Upper lobe of right lung (tissue), 1 donor: ENCODE data around the gene HEY2. TPM values are rescaled to one million over a fixed set of nuclear protein-coding genes. Genes with fewer than 3 reads are reported as not detected.

Experiments
- ATAC-seq: fragments of 200-7000 bp; cut with Tn5 transposase; one replicate; pipeline ENCODE4 v1.9.1; 2020; ENCODE audit warnings: mild to moderate bottlenecking, moderate library complexity
- DNase-seq: peaks from one replicate; pipeline ENCODE4 v3.0.0-alpha.2; 2020
- H3K27ac ChIP-seq: fragments of 200-600 bp; one replicate; pipeline ENCODE4 v1.8.0; 2022
- H3K27me3 ChIP-seq: fragments of 200-600 bp; one replicate; pipeline ENCODE4 v1.8.0; 2022; ENCODE audit warnings: mild to moderate bottlenecking
- H3K36me3 ChIP-seq: fragments of 200-600 bp; one replicate; pipeline ENCODE4 v1.8.0; 2022
- H3K4me1 ChIP-seq: fragments of 200-600 bp; one replicate; pipeline ENCODE4 v1.8.0; 2022
- H3K4me3 ChIP-seq: fragments of 200-600 bp; one replicate; pipeline ENCODE4 v1.8.0; 2022; ENCODE audit warnings: mild to moderate bottlenecking
- H3K9me3 ChIP-seq: fragments of 200-600 bp; one replicate; pipeline ENCODE4 v1.8.0; 2022
- CTCF ChIP-seq: fragments of 200-600 bp; IDR thresholded peaks from one replicate; pipeline ENCODE4 v1.8.0; 2022; ENCODE audit warnings: antibody characterized with exemption
- intact Hi-C: fragments of 100-400 bp; cut with DNase I; formaldehyde crosslinking; loops from one replicate; pipeline ENCODE4 v1.11.0; 2022
- total RNA-seq: library from RNA; stranded (reverse); fragmentation: NEBNext Ultra II Directional; extraction: Animal tissue kit (Norgen Biotek cat#: 25700); gene quantifications from one replicate; pipeline ENCODE4 v1.2.1, GENCODE V29; 2021
- donor health status: DM: no; HTN: yes; CAD: no; lungs with severe emphysema.

Gene HEY2
- total RNA-seq, 1 donor from 2014 or later = 2.2 TPM

DNA sequence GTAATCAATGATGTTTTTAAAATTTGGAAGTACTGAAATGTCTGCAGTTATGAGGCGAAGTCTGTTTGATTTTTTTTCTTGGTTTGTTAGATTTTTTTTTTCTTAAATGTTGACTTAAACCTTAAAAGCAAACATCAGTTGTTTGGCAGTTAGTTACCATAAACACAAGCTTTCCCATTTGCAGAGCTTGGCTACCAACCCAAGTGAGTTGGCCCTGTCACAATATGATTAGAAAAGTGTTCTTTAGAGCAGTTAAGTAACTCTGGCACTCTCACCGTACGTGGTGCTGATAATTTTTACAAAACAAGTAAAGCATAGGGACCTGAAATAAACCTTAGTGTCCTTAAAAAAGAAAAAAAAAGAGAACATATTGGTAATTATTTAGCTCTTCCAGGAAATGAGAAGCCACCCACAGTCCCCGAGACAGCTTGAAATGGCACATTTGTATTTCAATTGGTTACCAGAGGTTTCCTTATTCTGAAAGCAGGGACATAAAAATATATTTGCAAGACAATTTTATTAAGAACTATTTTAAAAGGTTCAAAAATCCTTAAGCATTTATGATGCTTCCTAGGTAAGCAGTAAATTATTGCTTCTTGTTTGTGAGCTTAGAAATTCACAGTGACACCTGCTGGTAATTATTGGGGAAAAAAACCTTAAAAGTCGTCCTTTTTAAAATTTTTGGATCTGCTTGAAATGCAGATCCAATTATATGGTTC lies 3.9 kb downstream of the HEY2 start:
- no peak overlapping the region for H3K4me3 ChIP-seq
- intact Hi-C loops = no loop called here
- peak; percentile 52 for TF ChIP-seq CTCF

GRCh38 chr6:125753937-125754259 lies 4.5 kb downstream of the HEY2 start:
- no peak overlapping the region for H3K4me3 ChIP-seq
- H3K27ac ChIP-seq = no peak overlapping the region
- peaks cover 13% of the 10 kb centered on the region for H3K4me1 ChIP-seq
- H3K9me3 ChIP-seq = no peaks in the 10 kb centered on the region
- TF ChIP-seq CTCF = no peak
- H3K27me3 ChIP-seq = peaks cover 62% of the 10 kb centered on the region
- ATAC-seq = no peak
- DNase-seq = no peak
- no peaks in the 10 kb centered on the region for H3K36me3 ChIP-seq
- intact Hi-C loops = no loop called here

More for the DNA sequence above, 3.9 kb downstream of the HEY2 start:
- DNase-seq = no peak
- H3K9me3 ChIP-seq = no peaks in the 10 kb centered on the region
- no peak overlapping the region for H3K27ac ChIP-seq
- no peak for ATAC-seq
- H3K36me3 ChIP-seq = no peaks in the 10 kb centered on the region
- peaks cover 67% of the 10 kb centered on the region for H3K27me3 ChIP-seq
- H3K4me1 ChIP-seq = peaks cover 18% of the 10 kb centered on the region

DNA sequence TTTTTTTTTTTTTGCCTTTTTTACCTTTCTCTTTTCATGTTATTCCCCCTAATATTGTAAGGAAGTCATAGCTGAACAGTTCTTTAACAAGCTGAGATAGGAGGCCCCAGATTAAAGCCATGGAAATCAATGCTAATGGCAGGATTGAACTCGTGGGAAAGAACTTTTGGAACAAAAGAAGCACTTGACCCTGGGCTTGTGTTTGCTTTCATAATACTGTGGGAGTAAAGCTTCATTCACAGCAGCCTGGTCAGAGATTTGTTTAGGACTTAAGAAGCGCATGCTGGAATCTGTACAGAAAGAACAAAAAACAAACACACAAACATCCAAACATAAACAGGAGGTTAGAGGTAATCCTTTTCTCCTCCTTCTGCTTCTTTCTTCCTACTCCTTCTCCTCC lies 5.1 kb downstream of the HEY2 start:
- peaks cover 60% of the 10 kb centered on the region for H3K27me3 ChIP-seq

DNA sequence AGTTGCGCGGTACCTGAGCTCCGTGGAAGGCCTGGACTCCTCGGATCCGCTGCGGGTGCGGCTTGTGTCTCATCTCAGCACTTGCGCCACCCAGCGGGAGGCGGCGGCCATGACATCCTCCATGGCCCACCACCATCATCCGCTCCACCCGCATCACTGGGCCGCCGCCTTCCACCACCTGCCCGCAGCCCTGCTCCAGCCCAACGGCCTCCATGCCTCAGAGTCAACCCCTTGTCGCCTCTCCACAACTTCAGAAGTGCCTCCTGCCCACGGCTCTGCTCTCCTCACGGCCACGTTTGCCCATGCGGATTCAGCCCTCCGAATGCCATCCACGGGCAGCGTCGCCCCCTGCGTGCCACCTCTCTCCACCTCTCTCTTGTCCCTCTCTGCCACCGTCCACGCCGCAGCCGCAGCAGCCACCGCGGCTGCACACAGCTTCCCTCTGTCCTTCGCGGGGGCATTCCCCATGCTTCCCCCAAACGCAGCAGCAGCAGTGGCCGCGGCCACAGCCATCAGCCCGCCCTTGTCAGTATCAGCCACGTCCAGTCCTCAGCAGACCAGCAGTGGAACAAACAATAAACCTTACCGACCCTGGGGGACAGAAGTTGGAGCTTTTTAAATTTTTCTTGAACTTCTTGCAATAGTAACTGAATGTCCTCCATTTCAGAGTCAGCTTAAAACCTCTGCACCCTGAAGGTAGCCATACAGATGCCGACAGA lies 9.9 kb downstream of the HEY2 start:
- Histone ChIP-seq H3K4me3 (no peak overlapping the region), H3K27me3 (peaks cover 25% of the 10 kb centered on the region), H3K9me3 (no peaks in the 10 kb centered on the region), H3K4me1 (no peaks in the 10 kb centered on the region), H3K27ac (no peak overlapping the region), H3K36me3 (no peaks in the 10 kb centered on the region)
- intact Hi-C loops = no loop called here
- DNase-seq = no peak
- no peak for TF ChIP-seq CTCF
- peak; percentile 47 for ATAC-seq

More for the DNA sequence above, 5.1 kb downstream of the HEY2 start:
- intact Hi-C loops = no loop called here
- Histone ChIP-seq H3K4me3 (no peak overlapping the region), H3K36me3 (no peaks in the 10 kb centered on the region), H3K9me3 (no peaks in the 10 kb centered on the region), H3K4me1 (peaks cover 13% of the 10 kb centered on the region), H3K27ac (no peak overlapping the region)
- no peak for TF ChIP-seq CTCF
- ATAC-seq (no peak), DNase-seq (no peak)

GRCh38 chr6:125759959-125760457 lies 10.6 kb downstream of the HEY2 start:
- TF ChIP-seq CTCF = no peak
- no peaks in the 10 kb centered on the region for H3K4me1 ChIP-seq
- DNase-seq (no peak), ATAC-seq (no peak)
- no peak overlapping the region for H3K4me3 ChIP-seq
- H3K27ac ChIP-seq = no peak overlapping the region
- intact Hi-C loops = no loop called here
- no peaks in the 10 kb centered on the region for H3K9me3 ChIP-seq
- no peaks in the 10 kb centered on the region for H3K36me3 ChIP-seq
- peaks cover 20% of the 10 kb centered on the region for H3K27me3 ChIP-seq
